ENCODE results near the gene RNF26. TPM values are rescaled to one million over a fixed set of nuclear protein-coding genes. Genes with fewer than 3 reads are reported as not detected.

RNF26 gene
- total and polyA plus RNA-seq, 4 donors = 6.3 to 19.1 (median 11.1) TPM

DNA sequence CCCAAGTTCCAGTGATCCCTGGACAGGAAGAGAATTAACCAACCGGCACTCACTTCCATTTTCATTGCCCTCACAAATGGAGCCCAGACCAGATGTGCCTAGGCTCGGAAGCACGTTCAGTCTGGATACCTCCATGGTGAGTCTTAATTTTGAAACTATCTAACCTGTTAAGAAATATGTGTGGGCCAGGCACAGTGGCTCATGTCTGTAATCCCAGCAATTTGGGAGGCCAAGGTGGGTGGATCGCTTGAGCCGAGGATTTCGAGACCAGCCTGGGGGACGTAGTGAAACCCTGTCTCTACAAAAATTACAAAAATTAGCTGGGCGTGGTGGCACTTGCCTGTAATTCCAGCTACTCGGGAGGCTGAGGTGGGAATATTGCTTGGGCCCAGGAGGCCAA, 48.9 kb upstream of the RNF26 start:
- no peak for DNase-seq (ENCODE audit: low spot score)
- no peaks in the 10 kb centered on the region for H3K9me3 ChIP-seq (ENCODE audit: control insufficient read depth in 4 of 4, low read length in 3 of 4)
- TF ChIP-seq TAF1 (conservative IDR thresholded peaks at IDR 0.05) = no peak
- no peak for TF ChIP-seq JUND (IDR thresholded peaks at IDR 0.05)
- no peak for TF ChIP-seq HNF4A (conservative IDR thresholded peaks at IDR 0.05)
- no peak for TF ChIP-seq FOXA1 (IDR thresholded peaks at IDR 0.05)
- no peak for TF ChIP-seq RXRA (IDR thresholded peaks at IDR 0.05)
- TF ChIP-seq, protein P1, sequence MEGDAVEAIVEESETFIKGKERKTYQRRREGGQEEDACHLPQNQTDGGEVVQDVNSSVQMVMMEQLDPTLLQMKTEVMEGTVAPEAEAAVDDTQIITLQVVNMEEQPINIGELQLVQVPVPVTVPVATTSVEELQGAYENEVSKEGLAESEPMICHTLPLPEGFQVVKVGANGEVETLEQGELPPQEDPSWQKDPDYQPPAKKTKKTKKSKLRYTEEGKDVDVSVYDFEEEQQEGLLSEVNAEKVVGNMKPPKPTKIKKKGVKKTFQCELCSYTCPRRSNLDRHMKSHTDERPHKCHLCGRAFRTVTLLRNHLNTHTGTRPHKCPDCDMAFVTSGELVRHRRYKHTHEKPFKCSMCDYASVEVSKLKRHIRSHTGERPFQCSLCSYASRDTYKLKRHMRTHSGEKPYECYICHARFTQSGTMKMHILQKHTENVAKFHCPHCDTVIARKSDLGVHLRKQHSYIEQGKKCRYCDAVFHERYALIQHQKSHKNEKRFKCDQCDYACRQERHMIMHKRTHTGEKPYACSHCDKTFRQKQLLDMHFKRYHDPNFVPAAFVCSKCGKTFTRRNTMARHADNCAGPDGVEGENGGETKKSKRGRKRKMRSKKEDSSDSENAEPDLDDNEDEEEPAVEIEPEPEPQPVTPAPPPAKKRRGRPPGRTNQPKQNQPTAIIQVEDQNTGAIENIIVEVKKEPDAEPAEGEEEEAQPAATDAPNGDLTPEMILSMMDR (IDR thresholded peaks at IDR 0.05; ENCODE audit: low read depth, low read length, missing input control) = no peak
- no peak for TF ChIP-seq FOXA2 (IDR thresholded peaks at IDR 0.05)
- TF ChIP-seq, protein P2, sequence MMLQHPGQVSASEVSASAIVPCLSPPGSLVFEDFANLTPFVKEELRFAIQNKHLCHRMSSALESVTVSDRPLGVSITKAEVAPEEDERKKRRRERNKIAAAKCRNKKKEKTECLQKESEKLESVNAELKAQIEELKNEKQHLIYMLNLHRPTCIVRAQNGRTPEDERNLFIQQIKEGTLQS (IDR thresholded peaks at IDR 0.05) = no peak
- TF ChIP-seq HNF4G (IDR thresholded peaks at IDR 0.05) = no peak
- TF ChIP-seq GABPA (IDR thresholded peaks at IDR 0.05 in 1 of 2, conservative IDR thresholded peaks at IDR 0.05 in 1 of 2) = no peak
- H3K36me3 ChIP-seq (ENCODE audit: control insufficient read depth in 4 of 4, insufficient read depth in 3 of 4, low read depth in 1 of 4, low read length in 3 of 4) = peaks cover 3 to 4% (median 3%) of the 10 kb centered on the region in 4 donors
- H3K4me1 ChIP-seq (ENCODE audit: control insufficient read depth in 4 of 4, insufficient read depth in 4 of 4, low read length in 3 of 4) = peaks cover 0 to 5% (median under 1%) of the 10 kb centered on the region in 4 donors
- H3K27me3 ChIP-seq (ENCODE audit: control insufficient read depth in 4 of 4, insufficient read depth in 4 of 4, low read length in 3 of 4) = no peaks in the 10 kb centered on the region
- 94% methylated on average over 9 of the region's 9 CpGs for WGBS
- no peak overlapping the region for H3K27ac ChIP-seq (ENCODE audit: low read depth in 1 of 2, low read length in 2 of 2)
- H3K4me3 ChIP-seq (ENCODE audit: low read depth in 1 of 3, low read length in 3 of 3) = no peak overlapping the region
- no peak overlapping the region for H3K9ac ChIP-seq (ENCODE audit: low read depth in 1 of 2, low read length in 2 of 2)

DNA sequence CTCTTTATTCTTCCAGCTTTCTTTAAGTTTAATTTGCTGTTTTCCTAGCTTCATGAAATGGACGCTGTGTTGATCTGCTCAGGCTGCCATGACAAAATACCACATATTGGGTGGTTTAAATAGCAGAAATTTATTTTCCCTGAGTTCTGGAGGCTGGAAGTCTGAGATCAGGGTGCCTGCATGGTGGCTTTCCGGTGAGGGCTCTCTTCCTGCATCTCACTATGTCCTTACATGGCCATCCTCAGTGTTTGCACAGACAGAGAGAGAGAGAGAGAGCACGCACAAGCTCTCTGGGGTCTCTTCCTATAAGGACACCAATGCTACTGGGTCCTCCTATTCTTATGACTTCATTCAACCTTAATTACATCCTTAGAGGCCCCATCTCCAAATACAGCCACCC, 46.1 kb upstream of the RNF26 start:
- WGBS = 89% methylated on average over 3 of the region's 3 CpGs
- Histone ChIP-seq H3K9me3 (ENCODE audit: control insufficient read depth in 4 of 4, low read length in 3 of 4) (peaks cover 0 to 2% (median 0%) of the 10 kb centered on the region in 4 donors), H3K27me3 (ENCODE audit: control insufficient read depth in 4 of 4, insufficient read depth in 4 of 4, low read length in 3 of 4) (no peaks in the 10 kb centered on the region), H3K9ac (ENCODE audit: low read depth in 1 of 2, low read length in 2 of 2) (no peak overlapping the region), H3K36me3 (ENCODE audit: control insufficient read depth in 4 of 4, insufficient read depth in 3 of 4, low read depth in 1 of 4, low read length in 3 of 4) (peaks cover 3 to 7% (median 5%) of the 10 kb centered on the region in 4 donors), H3K27ac (ENCODE audit: low read depth in 1 of 2, low read length in 2 of 2) (no peak overlapping the region), H3K4me1 (ENCODE audit: control insufficient read depth in 4 of 4, insufficient read depth in 4 of 4, low read length in 3 of 4) (peaks cover 0 to 5% (median under 1%) of the 10 kb centered on the region in 4 donors), H3K4me3 (ENCODE audit: low read depth in 1 of 3, low read length in 3 of 3) (no peak overlapping the region)
- DNase-seq (ENCODE audit: low spot score) = no peak
- no peak for TF ChIP-seq JUND (IDR thresholded peaks at IDR 0.05)
- no peak for TF ChIP-seq RXRA (IDR thresholded peaks at IDR 0.05)
- TF ChIP-seq TAF1 (conservative IDR thresholded peaks at IDR 0.05) = no peak
- no peak for TF ChIP-seq SP1 (IDR thresholded peaks at IDR 0.05)

DNA sequence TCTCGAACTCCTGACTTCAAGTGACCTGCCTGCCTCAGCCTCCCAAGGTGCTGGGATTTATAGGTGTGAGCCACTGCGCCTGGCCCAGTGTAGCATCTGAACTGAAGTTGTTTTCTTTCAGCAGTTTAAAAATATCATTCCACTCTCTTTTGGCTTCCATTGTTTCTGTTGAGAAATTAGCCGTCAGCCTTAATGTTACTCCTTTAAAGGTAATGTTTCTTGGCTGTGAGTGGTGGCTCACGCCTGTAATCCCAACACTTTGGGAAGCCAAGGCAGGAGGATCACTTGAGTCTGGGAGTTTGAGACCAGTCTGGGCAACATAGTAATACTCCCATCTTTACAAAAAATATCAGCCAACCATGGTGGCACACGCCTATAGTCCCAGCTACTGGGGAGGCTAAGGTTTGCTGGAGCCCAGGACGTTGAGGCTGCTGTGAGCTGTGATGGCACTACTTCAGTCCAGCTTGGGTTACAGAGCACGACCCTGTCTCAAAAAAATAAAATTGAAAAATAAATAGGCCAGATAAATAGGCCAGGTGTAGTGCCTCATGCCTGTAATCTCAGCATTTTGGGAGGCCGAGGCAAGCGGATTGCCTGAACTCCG, 43.3 kb upstream of the RNF26 start:
- WGBS = 98% methylated on average over 10 of the region's 10 CpGs
- peaks cover 0 to 2% (median 0%) of the 10 kb centered on the region in 4 donors for H3K9me3 ChIP-seq (ENCODE audit: control insufficient read depth in 4 of 4, low read length in 3 of 4)
- H3K27me3 ChIP-seq (ENCODE audit: control insufficient read depth in 4 of 4, insufficient read depth in 4 of 4, low read length in 3 of 4) = no peaks in the 10 kb centered on the region
- DNase-seq (ENCODE audit: low spot score) = no peak
- no peaks in the 10 kb centered on the region for H3K4me1 ChIP-seq (ENCODE audit: control insufficient read depth in 4 of 4, insufficient read depth in 4 of 4, low read length in 3 of 4)
- H3K36me3 ChIP-seq (ENCODE audit: control insufficient read depth in 4 of 4, insufficient read depth in 3 of 4, low read depth in 1 of 4, low read length in 3 of 4) = peaks cover 1 to 7% (median 5%) of the 10 kb centered on the region in 4 donors
- no peak overlapping the region for H3K27ac ChIP-seq (ENCODE audit: low read depth in 1 of 2, low read length in 2 of 2)
- no peak overlapping the region for H3K4me3 ChIP-seq (ENCODE audit: low read depth in 1 of 3, low read length in 3 of 3)
- H3K9ac ChIP-seq (ENCODE audit: low read depth in 1 of 2, low read length in 2 of 2) = no peak overlapping the region
- no peak for TF ChIP-seq TAF1 (conservative IDR thresholded peaks at IDR 0.05)
- TF ChIP-seq FOXA1 (IDR thresholded peaks at IDR 0.05) = no peak
- TF ChIP-seq, protein P3, sequence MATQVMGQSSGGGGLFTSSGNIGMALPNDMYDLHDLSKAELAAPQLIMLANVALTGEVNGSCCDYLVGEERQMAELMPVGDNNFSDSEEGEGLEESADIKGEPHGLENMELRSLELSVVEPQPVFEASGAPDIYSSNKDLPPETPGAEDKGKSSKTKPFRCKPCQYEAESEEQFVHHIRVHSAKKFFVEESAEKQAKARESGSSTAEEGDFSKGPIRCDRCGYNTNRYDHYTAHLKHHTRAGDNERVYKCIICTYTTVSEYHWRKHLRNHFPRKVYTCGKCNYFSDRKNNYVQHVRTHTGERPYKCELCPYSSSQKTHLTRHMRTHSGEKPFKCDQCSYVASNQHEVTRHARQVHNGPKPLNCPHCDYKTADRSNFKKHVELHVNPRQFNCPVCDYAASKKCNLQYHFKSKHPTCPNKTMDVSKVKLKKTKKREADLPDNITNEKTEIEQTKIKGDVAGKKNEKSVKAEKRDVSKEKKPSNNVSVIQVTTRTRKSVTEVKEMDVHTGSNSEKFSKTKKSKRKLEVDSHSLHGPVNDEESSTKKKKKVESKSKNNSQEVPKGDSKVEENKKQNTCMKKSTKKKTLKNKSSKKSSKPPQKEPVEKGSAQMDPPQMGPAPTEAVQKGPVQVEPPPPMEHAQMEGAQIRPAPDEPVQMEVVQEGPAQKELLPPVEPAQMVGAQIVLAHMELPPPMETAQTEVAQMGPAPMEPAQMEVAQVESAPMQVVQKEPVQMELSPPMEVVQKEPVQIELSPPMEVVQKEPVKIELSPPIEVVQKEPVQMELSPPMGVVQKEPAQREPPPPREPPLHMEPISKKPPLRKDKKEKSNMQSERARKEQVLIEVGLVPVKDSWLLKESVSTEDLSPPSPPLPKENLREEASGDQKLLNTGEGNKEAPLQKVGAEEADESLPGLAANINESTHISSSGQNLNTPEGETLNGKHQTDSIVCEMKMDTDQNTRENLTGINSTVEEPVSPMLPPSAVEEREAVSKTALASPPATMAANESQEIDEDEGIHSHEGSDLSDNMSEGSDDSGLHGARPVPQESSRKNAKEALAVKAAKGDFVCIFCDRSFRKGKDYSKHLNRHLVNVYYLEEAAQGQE (IDR thresholded peaks at IDR 0.05) = no peak
- TF ChIP-seq RAD21 (IDR thresholded peaks at IDR 0.05) = no peak
- TF ChIP-seq, protein P1 (IDR thresholded peaks at IDR 0.05; ENCODE audit: low read depth, low read length, missing input control) = no peak
- no peak for TF ChIP-seq JUND (IDR thresholded peaks at IDR 0.05)
- TF ChIP-seq FOXA2 (IDR thresholded peaks at IDR 0.05) = no peak
- TF ChIP-seq, protein P4, sequence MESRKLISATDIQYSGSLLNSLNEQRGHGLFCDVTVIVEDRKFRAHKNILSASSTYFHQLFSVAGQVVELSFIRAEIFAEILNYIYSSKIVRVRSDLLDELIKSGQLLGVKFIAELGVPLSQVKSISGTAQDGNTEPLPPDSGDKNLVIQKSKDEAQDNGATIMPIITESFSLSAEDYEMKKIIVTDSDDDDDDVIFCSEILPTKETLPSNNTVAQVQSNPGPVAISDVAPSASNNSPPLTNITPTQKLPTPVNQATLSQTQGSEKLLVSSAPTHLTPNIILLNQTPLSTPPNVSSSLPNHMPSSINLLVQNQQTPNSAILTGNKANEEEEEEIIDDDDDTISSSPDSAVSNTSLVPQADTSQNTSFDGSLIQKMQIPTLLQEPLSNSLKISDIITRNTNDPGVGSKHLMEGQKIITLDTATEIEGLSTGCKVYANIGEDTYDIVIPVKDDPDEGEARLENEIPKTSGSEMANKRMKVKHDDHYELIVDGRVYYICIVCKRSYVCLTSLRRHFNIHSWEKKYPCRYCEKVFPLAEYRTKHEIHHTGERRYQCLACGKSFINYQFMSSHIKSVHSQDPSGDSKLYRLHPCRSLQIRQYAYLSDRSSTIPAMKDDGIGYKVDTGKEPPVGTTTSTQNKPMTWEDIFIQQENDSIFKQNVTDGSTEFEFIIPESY (IDR thresholded peaks at IDR 0.05) = no peak
- no peak for TF ChIP-seq EGR1 (IDR thresholded peaks at IDR 0.05; ENCODE audit: low read depth in 2 of 2)
- TF ChIP-seq NR2F2 (IDR thresholded peaks at IDR 0.05) = no peak
- TF ChIP-seq SP1 (IDR thresholded peaks at IDR 0.05) = no peak
- TF ChIP-seq GABPA (IDR thresholded peaks at IDR 0.05 in 1 of 2, conservative IDR thresholded peaks at IDR 0.05 in 1 of 2) = no peak
- TF ChIP-seq, protein P5, sequence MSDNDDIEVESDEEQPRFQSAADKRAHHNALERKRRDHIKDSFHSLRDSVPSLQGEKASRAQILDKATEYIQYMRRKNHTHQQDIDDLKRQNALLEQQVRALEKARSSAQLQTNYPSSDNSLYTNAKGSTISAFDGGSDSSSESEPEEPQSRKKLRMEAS (IDR thresholded peaks at IDR 0.05) = no peak

All from liver (tissue), 9 donors.